GM19193 (cell line): ENCODE results near the gene CDAN1.

Source experiments
- POLR2A ChIP-seq: IDR thresholded peaks from 4 replicates; pipeline ENCODE4 v1.6.1; 2011; ENCODE audit not compliant: insufficient read depth, insufficient read length; ENCODE audit errors: extremely low read depth

The CDAN1 gene, protein sequence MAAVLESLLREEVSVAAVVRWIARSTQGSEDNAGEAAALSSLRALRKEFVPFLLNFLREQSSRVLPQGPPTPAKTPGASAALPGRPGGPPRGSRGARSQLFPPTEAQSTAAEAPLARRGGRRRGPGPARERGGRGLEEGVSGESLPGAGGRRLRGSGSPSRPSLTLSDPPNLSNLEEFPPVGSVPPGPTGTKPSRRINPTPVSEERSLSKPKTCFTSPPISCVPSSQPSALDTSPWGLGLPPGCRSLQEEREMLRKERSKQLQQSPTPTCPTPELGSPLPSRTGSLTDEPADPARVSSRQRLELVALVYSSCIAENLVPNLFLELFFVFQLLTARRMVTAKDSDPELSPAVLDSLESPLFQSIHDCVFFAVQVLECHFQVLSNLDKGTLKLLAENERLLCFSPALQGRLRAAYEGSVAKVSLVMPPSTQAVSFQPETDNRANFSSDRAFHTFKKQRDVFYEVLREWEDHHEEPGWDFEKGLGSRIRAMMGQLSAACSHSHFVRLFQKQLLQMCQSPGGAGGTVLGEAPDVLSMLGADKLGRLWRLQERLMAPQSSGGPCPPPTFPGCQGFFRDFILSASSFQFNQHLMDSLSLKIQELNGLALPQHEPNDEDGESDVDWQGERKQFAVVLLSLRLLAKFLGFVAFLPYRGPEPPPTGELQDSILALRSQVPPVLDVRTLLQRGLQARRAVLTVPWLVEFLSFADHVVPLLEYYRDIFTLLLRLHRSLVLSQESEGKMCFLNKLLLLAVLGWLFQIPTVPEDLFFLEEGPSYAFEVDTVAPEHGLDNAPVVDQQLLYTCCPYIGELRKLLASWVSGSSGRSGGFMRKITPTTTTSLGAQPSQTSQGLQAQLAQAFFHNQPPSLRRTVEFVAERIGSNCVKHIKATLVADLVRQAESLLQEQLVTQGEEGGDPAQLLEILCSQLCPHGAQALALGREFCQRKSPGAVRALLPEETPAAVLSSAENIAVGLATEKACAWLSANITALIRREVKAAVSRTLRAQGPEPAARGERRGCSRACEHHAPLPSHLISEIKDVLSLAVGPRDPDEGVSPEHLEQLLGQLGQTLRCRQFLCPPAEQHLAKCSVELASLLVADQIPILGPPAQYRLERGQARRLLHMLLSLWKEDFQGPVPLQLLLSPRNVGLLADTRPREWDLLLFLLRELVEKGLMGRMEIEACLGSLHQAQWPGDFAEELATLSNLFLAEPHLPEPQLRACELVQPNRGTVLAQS

DNA sequence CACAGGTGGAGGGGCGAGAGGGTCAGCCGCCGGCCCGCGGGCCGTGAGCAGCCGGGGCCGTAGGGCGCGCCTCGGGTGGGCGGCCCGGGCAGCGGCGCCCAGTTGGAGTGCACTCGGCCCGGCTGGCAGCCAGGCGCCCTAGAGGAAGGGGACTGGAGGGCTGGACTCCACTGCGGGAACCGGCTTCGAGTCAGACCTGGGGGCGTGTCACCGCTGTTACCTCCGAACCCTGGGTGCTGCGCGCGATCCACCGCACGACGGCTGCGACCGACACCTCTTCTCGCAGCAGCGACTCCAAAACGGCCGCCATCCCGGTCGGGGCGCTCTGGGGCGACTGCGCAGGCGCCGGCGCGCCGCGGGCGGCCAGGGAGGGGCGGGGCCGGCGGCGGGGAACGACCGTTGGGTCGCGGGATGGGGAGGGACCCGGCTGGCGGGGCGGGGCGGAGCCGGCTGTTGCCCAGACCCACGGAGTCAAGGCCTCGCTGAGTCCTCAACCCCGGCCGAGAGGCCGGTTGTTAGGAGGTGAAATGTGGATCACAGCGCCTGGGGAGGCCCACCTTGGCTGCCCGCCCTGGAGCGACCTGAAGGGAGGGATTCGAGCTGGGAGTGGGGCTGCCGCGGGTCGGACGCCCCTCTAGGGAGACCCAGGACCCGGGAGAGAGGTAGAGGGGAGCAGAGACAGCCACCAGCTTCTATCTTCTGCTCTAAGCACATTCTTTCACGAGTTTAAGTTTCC, at the start of gene CDAN1:
Gene CDAN1 (minus strand): TSS at position 336 of the 736 bp plus-strand sequence. CDS start 26 bp downstream, at position 310.
- TF ChIP-seq POLR2A: peak; percentile 71

DNA sequence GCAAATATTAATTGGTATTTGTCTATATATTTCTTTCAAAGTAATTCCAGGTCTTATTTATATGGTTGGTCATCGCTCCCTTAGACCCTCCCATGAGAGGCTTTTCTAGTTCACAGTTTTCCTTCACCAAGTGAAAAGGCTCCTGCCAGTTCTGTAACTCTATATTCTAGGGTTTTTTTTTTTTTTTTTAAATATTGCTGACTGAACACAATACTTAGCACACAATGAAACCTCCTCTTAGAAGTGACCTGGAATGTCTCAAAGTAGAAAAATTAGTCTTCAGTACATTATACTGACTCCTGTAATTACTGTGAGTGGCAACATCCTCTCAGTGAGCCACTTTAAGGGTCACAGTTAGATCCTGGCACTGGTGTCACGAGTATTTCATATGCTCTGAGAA, 48.6 kb upstream of the CDAN1 start:
- TF ChIP-seq POLR2A: no peak

DNA sequence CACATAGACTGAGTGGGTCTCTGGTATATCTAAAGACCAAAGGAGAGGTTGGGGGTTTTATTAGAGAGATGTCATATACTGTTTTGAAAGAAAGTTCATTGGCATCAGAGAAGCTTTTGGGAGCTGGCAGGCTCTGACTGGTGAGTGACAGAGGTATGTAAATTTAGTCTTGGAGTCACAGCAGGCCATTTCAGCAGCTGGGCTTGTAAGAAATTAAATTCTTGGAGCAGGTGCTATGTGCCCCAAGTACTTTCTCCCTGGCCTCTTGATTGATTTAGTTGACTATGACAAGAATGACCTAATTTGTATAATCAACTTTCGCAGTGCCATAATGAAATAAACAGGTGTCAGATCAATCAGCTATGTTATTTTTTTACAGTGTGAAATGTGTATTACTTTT, 47.8 kb upstream of the CDAN1 start:
- no peak for TF ChIP-seq POLR2A

DNA sequence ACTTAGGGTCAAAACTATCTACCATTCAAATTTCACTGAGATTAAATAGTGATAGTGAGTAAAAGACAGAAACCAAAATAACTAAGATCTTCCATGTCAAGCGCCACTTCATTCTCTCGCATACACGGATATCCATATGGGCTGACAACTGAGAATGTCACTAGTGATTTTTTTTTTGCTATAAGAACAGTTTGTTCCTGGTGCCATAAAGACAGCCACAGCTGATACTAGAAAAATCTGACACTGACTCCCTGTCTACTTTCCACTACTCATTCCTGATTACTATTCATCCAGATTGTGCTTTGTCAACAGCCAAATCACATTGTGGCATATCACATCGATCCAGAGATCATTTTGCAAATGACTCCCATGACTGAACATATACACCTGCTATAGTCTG, 45.8 kb upstream of the CDAN1 start:
- no peak for TF ChIP-seq POLR2A

DNA sequence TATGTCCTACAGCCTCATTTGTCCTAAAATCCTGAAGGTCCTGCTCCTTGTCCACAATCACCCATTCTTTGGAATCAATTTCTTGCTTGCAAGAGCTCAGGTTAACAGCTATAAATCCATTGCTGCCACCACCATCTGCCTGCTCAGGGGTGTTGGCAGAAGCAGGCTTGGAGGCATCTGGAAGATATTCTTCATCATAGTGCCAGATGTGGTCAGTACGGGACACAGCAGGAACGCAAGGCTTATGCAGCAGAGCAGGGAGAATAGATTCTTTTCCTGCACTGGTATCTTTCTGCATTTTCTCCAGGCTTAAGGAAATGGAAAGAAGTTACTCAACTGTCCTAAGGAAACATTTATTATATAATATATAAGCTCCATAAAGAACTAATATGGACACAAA, 38.5 kb upstream of the CDAN1 start:
- no peak for TF ChIP-seq POLR2A

DNA sequence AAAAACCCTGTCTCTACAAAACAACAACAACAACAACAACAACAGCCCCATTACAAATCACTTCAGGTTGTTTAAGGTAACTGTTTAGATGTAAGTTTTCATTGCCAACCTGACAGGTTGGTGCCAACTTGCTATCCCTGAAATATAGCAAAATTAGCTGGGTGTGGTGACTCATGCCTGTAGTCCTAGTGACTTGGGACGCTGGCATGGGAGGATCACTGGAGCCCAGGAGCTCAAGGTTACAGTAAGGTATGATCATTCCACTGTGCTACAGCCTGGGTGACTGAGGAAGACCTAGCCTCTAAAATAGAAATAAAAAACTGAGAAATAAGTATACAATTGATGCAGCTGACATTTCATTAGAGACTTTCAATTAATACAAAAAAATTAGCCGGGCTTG, 36.0 kb upstream of the CDAN1 start:
- no peak for TF ChIP-seq POLR2A

DNA sequence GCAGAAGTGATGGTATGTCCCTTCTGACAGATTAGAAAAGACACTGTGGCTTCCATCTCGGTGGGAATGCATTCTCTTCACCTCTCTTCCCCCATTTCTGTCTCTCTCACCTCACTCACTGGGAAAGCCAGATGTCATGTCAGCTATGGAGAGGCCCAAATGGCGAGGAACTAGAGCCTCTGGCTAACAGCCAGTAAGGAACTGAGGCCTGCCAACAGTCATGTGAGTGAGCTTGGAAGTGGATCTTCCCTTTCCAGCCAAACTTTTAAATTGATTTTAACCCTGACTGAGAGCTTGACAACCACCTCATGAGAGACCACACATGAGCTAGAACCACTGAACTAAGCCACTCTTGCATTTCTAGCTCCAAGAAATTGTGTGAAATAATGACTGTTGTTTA, 35.2 kb upstream of the CDAN1 start:
- TF ChIP-seq POLR2A: no peak

DNA sequence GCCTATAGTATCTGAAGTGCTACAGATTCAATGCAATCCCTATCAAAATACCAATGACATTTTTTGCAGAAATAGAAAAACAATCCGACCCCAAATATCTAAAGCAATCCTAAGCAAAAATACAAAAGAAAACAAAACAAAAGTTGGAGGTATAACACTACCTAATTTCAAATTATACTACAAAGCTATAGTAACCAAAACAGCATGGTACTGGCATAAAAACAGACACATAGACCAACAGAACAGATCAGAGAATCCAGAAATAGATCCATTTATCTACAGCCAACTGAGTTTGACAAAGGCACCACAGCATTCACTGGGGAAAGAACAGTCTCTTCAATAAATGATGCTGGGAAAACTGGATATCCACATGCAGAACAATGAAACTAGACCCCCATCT, 23.8 kb upstream of the CDAN1 start:
- no peak for TF ChIP-seq POLR2A

DNA sequence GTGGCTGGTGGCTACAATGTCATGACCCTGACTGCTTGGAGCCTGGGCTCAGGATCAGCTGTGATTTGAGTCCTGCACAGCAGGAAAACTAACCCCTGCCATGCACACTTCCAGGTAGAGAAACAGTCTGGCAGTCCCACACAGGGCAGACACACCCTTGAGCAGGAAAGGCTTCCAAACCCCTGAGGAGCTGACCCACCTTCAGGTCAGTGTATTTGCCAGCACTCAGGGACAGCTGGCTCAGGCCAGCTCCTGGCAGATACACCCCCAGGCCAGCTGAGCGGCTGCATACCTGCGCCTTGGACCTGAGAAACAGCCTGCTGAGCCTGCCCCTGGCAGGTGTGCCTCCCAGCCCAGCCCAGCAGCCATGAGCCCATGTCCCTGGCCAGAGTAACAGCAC, 22.2 kb upstream of the CDAN1 start:
- no peak for TF ChIP-seq POLR2A

DNA sequence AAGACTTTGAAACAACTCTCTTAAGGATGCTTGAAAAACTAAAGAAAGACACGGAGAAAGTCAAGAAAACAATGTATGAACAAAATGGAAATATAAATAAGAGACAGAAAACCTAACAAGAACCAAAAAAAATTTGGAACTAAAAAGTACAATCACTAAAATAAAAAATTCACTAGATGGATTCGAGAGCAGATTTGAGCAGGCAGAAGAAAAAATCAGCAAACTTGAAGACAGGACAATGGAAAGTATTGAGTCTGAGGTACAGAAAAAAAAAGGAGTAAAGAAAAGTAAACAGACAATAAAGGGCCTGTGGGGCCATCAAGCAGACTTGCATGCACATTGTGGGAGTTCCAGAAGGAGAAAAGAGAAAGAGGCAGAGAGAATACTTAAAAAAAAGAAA, 13.4 kb upstream of the CDAN1 start:
- no peak for TF ChIP-seq POLR2A

DNA sequence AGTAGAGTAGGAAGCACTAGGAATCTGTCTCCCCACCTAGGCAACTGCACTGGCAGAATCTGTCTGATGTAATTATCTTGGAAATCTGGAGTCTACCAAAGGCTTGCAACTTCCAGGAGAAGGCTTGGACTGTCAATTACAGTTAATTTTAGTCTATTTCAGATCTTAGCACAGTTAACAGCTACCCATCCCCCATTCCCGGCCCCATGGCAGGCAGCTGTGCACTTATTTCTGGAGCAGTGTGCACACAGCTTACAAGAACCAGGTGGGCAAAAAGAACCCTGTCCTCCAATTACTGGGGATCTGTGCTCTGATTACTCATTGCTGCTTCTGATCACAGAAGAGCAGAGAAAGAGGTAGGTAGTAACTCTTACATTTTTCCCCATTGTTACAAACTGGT, 12.3 kb upstream of the CDAN1 start:
- TF ChIP-seq POLR2A: no peak

DNA sequence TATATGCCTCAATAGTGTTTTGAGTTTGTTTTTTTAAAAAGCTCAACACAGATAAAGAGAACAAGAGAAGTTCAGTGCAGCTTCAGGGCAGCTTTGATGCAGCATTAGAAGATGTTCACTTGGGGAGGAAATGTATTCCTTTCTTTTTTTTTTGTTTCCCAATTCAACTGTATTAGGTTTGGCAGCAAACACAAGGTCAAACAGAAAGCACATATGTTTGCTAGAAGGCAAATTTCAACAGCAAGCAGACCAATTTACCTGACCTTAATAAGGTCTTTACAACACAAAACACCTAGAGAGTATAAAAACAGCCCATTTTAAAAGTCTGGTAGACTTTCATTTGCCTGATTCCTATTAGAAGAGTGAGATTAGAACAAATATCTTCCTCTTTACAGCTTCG, 7.3 kb upstream of the CDAN1 start:
- no peak for TF ChIP-seq POLR2A

DNA sequence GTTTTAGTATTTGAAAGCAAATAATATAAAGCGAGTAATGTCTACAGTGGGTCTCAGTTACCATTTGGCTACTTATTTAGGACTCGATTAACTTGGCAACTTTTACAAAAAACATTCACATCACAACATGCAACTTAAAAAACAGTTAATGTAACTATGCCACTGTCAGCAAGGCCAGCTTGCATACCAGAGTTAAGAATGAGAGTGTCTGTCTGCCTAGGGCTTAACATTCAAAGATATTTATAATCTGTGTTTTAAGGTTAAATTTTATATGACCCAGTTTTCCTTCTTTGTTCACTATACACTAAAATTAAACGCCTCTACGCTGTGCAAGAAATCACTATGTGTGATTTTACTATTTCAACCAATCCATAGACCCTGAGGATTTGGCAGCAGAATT, 5.2 kb upstream of the CDAN1 start:
- TF ChIP-seq POLR2A: no peak

DNA sequence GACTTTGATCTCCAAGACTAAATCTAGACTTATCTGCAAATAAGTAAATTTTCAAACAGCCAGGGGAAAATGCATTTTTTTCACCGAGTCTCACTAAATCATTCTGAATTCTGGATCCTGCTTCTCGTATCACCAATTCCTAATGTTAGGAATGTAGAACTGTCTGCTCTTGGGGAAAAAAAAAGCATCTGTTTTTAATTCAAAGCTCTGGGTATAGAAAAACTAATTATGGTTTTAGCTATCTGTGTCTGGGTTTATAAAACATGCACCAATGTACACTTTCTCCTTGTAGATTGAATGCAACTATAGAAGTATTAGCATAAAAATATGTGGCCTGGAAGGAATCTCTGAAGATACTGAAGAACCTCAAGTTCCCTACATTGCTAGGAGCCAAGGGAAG, 4.8 kb upstream of the CDAN1 start:
- no peak for TF ChIP-seq POLR2A
